Measurements from ENCODE around the gene P2RX4. TPM values are rescaled to one million over a fixed set of nuclear protein-coding genes. Genes with fewer than 3 reads are reported as not detected.
"Not testable (repeated sequence)": the region's sequence is repeated elsewhere in the genome, so short reads cannot be mapped to it uniquely, and the experiment has no call there.

Gene P2RX4
- total and polyA plus RNA-seq, 9 of the 15 experiments (the other 6 are each of a cell fraction or from before 2014, with no cell fraction given) = 6.6 to 21.5 (median 11.7) TPM

- H3K9ac ChIP-seq (ENCODE audit: insufficient read depth in 1 of 2, low read depth in 2 of 2, low read length in 2 of 2); H3K9me1 ChIP-seq (ENCODE audit: control insufficient read depth, insufficient read depth, low read length); H3K79me2 ChIP-seq (ENCODE audit: control insufficient read depth, insufficient read depth, low read length); H4K20me1 ChIP-seq (replicated peaks; ENCODE audit: control insufficient read depth, insufficient read depth, low read length); H3K9me3 ChIP-seq (replicated peaks; ENCODE audit: control insufficient read depth, insufficient read depth, low read depth, low read length); H3K4me3 ChIP-seq; H3K27ac ChIP-seq (ENCODE audit: extremely low read depth, low read depth, low read length); H3K27me3 ChIP-seq (ENCODE audit: control insufficient read depth in 2 of 2, insufficient read depth in 2 of 2, low read length in 2 of 2); H3K36me3 ChIP-seq (ENCODE audit: control insufficient read depth, insufficient read depth, low read length); BruUV-seq (replicated peaks); H3K4me2 ChIP-seq (ENCODE audit: insufficient read depth, low read length); H2AFZ ChIP-seq (ENCODE audit: low read depth, low read length); TF ChIP-seq JUND (tag; IDR thresholded peaks at IDR 0.05; ENCODE audit: borderline replicate concordance, low read depth, low read length): not testable (repeated sequence)
- CTCF ChIA-PET (ENCODE audit: low intra/inter-chr PET ratio) = interaction anchor here (0.7 to 2.5 kb wide), 3 partner anchors 134 to 225 kb away, joined by 3 to 19 read pairs (median 6); no protein-coding TSS in a partner anchor
- WGBS (ENCODE audit: insufficient coverage, low coverage, missing lambda C conversion rate) = 33% methylated on average over 19 of the region's 19 CpGs
- peaks cover 0 to 12% of the 10 kb centered on the region in 2 experiments; a peak in 2 of 5 replicates for H3K4me1 ChIP-seq (replicated peaks in 1 of 2; ENCODE audit: control insufficient read depth in 2 of 2, insufficient read depth in 2 of 2, low read length in 2 of 2)
- intact Hi-C loops (cut with micrococcal nuclease) (loop anchor here (1.0 kb wide), 1 partner anchor 170 kb away; no protein-coding TSS in a partner anchor), in situ Hi-C loops (cut with MboI) (loop anchor here (5.0 kb wide), 1 partner anchor 168 kb away; no protein-coding TSS in a partner anchor)
- FAIRE-seq (peak; percentile 91), ATAC-seq (peak; percentile 96), DNase-seq (ENCODE audit: extremely low read depth in 1 of 4, low spot score in 3 of 4) (peak; percentile 83 to 86 (median 84))
- POLR2A ChIA-PET = interaction anchor here (0.5 to 1.5 kb wide), 3 partner anchors 9 to 36 kb away, joined by 3 to 5 read pairs (median 4); no protein-coding TSS in a partner anchor
- TF ChIP-seq POLR2G (IDR thresholded peaks at IDR 0.05; ENCODE audit: low read depth, low read length) (0 out of 2 replicates have a peak, but pooled peaks have one; percentile 2), CTBP1 (IDR thresholded peaks at IDR 0.05; ENCODE audit: borderline replicate concordance) (peak; percentile 52; the same call in 1 of the 2 replicates), ESRRA (IDR thresholded peaks at IDR 0.05; ENCODE audit: borderline replicate concordance, low read depth) (peak; percentile 49; the same call in 1 of the 2 replicates), CTCFL (IDR thresholded peaks at IDR 0.05; ENCODE audit: borderline replicate concordance, insufficient read depth, low read depth, low read length, poor library complexity, severe bottlenecking) (peak; percentile 78), SMC3 (conservative IDR thresholded peaks at IDR 0.05; ENCODE audit: insufficient read depth, low read depth, low read length) (peak; percentile 77), CTCF (IDR thresholded peaks at IDR 0.05 in 2 of 3, conservative IDR thresholded peaks at IDR 0.05 in 1 of 3; ENCODE audit: insufficient read depth in 2 of 3, low read depth in 1 of 3, low read length in 3 of 3) (peak; percentile 84 to 93 (median 89)), ARID1B (IDR thresholded peaks at IDR 0.05) (0 out of 2 replicates have a peak, but pooled peaks have one; percentile 22), ZNF384 (IDR thresholded peaks at IDR 0.05; ENCODE audit: low read depth, low read length) (peak; percentile 81), E2F1 (CRISPR knock-in tag; IDR thresholded peaks at IDR 0.05) (peak; percentile 39; the same call in 1 of the 2 replicates), JUND (IDR thresholded peaks at IDR 0.05; ENCODE audit: borderline replicate concordance, low read depth, low read length) (0 out of 2 replicates have a peak, but pooled peaks have one; percentile 22)
Measured at GRCh38 chr12:121229826-121230537, 20.1 kb downstream of the P2RX4 start.
